PC-9 (cell line): ENCODE data around the gene ITGAE. TPM values are rescaled to one million over a fixed set of nuclear protein-coding genes. Genes with fewer than 3 reads are reported as not detected.

Experiments used
- BruUV-seq: library from RNA; stranded (reverse); fragments of 400-500 nt; replicated peaks from 2 replicates; lab custom pipeline; 2021; lab: Mats Ljungman, UMichigan
- CTCF ChIA-PET: fragments of 300-600 bp; sonication (Branson Sonifier 250); formaldehyde crosslinking; loops from one replicate; lab custom pipeline; 2022; ENCODE audit warnings: antibody characterized with exemption; lab: Charles Lee
- POLR2A ChIA-PET: fragments of 300-600 bp; sonication (Branson Sonifier 250); formaldehyde crosslinking; loops from one replicate; lab custom pipeline; 2022; ENCODE audit warnings: antibody characterized with exemption; ENCODE audit not compliant: unreplicated experiment; lab: Charles Lee
- DNase-seq, 2 experiments: peaks; one replicate each; pipeline versions ENCODE4 v3.0.0 to v3.0.0-alpha.2; 2015 to 2022; ENCODE audit warnings: mixed read lengths in 1 of 2
- H2AFZ ChIP-seq: fragments of 200-600 bp; sonication (generic); 2 replicates; pipeline ENCODE4 v1.8.1; 2017; ENCODE audit warnings: antibody characterized with exemption
- H3F3A ChIP-seq: fragments of 200-600 bp; sonication (generic); 2 replicates; pipeline ENCODE4 v1.8.1; 2017; ENCODE audit warnings: antibody characterized with exemption, mild to moderate bottlenecking, low read depth; ENCODE audit not compliant: insufficient read depth
- H3K27ac ChIP-seq: fragments of 200-600 bp; sonication (generic); 2 replicates; pipeline ENCODE4 v1.6.1; 2016; ENCODE audit warnings: mixed run types
- H3K27me3 ChIP-seq: fragments of 200-600 bp; sonication (generic); 2 replicates; pipeline ENCODE4 v1.6.1; 2016; ENCODE audit warnings: low read depth, mixed run types; ENCODE audit not compliant: insufficient read depth
- H3K36me3 ChIP-seq: fragments of 200-600 bp; sonication (generic); 2 replicates; pipeline ENCODE4 v1.6.1; 2016; ENCODE audit warnings: low read depth, mixed run types
- H3K4me1 ChIP-seq: fragments of 200-600 bp; sonication (generic); replicated peaks from 2 replicates; pipeline ENCODE4 v1.6.1; 2016; ENCODE audit warnings: mixed run types; ENCODE audit not compliant: insufficient read depth
- H3K4me2 ChIP-seq: fragments of 200-600 bp; sonication (generic); 2 replicates; pipeline ENCODE4 v1.6.1; 2017; ENCODE audit warnings: mixed run types
- H3K4me3 ChIP-seq: fragments of 200-600 bp; sonication (generic); 2 replicates; pipeline ENCODE4 v1.6.1; 2016; ENCODE audit warnings: mixed run types
- H3K79me2 ChIP-seq: fragments of 200-600 bp; sonication (generic); 2 replicates; pipeline ENCODE4 v1.6.1; 2017; ENCODE audit warnings: low read depth, mixed run types
- H3K9me2 ChIP-seq: fragments of 200-600 bp; sonication (generic); 2 replicates; pipeline ENCODE4 v1.8.1; 2017; ENCODE audit warnings: mild to moderate bottlenecking; ENCODE audit not compliant: insufficient read depth
- H3K9me3 ChIP-seq: fragments of 200-600 bp; sonication (generic); 2 replicates; pipeline ENCODE4 v1.8.1; 2016; ENCODE audit warnings: low read depth; ENCODE audit not compliant: insufficient read depth
- H4K20me1 ChIP-seq: fragments of 200-600 bp; sonication (generic); 2 replicates; pipeline ENCODE4 v1.8.1; 2017; ENCODE audit not compliant: insufficient read depth
- EZH2 ChIP-seq: fragments of 200-600 bp; sonication (generic); IDR thresholded peaks from 2 replicates; pipeline ENCODE4 v1.8.0; 2017; ENCODE audit warnings: antibody characterized with exemption, low read depth
- intact Hi-C: fragments of 100-400 bp; cut with micrococcal nuclease; formaldehyde crosslinking; loops from one replicate; pipeline ENCODE4 v1.10.0; 2022; ENCODE audit not compliant: unreplicated experiment
- total RNA-seq: library from RNA; stranded (reverse); gene quantifications from 2 replicates; pipeline ENCODE4 v1.2.3, GENCODE V29; 2021
- TF ChIP-seq, protein P1 (sequence below): fragments of 200-600 bp; sonication (generic); conservative IDR thresholded peaks from 2 replicates; pipeline ENCODE4 v1.6.1; 2017; ENCODE audit warnings: mixed run types, antibody characterized with exemption, mild to moderate bottlenecking, moderate library complexity

The ITGAE gene
- total RNA-seq, 1 experiment from 2014 or later = 52.8 TPM

DNA sequence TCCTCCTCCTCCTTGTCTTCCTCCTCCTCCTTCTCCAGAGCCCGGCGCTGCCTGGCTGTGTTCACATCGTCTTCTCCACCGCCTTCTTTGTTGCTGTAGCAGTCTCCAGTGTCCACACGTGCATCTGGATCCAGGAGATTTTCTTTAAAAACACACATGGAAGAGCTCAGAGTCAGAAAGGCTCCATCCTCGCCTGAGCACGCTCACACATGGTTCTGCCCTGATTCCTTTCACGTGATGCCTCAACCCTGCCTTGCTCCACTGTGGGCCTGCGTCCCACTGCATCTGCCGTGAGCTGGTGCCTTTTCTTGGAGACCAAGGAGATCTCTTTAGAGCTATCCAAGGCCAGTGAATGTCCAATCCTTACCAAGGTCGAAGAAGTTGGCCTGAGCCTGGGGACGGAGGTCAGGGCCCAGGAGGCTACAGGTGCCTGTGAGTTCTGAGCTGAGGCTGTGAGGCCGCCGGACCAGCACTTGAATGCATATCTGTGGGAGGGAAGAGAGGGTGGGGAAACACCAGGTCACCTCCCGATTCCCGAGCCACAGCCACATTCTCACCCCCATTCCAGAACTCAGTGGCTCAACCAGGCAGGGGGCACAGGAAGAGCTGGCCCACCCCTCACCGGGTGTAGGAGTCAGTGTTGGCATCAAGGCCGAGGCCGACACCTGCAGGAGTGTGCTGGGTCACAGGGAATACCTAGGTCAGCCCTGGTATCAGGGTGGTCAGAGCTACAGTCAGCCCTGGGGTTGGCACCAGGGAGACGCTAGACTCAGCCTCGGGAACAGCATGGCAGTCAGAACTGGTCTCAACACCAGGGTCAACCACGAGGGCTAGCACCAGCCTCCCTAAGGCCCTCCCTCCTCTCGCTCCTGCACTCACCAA, 39.7 kb downstream of the ITGAE start:
- Histone ChIP-seq H2AFZ (no peak overlapping the region), H3K9me2 (no peaks in the 10 kb centered on the region)

DNA sequence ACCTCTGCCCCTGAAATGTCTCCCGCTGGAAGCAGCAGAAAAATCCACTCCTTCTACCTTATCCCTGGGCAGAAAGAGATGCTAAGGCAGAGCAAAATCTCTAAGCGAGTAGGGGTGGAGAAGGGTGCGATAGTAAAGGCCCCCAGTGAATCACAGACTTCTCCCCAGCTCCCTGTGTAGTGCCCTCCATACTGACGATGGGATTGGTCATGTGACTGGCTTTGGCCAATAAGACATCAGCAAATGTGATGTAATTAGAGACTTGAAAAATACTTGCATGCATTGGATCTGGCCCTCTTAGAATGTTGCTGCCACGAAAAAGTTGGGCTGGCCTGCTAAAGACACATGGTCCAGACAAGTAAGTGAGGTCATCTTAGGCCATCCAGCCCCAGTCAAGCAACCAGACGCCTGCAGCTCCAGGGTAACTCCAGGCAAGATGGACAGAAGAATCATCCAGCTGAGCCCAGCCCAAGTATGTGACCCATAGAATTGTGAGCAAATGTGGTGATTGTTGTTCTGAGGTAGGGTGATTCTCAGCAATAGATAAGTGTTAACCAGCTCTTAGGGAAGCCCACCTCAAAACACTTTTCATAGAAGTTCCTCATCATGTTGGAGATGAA, 41.3 kb downstream of the ITGAE start:
- TF ChIP-seq EZH2 = no peak
- TF ChIP-seq, protein P1, sequence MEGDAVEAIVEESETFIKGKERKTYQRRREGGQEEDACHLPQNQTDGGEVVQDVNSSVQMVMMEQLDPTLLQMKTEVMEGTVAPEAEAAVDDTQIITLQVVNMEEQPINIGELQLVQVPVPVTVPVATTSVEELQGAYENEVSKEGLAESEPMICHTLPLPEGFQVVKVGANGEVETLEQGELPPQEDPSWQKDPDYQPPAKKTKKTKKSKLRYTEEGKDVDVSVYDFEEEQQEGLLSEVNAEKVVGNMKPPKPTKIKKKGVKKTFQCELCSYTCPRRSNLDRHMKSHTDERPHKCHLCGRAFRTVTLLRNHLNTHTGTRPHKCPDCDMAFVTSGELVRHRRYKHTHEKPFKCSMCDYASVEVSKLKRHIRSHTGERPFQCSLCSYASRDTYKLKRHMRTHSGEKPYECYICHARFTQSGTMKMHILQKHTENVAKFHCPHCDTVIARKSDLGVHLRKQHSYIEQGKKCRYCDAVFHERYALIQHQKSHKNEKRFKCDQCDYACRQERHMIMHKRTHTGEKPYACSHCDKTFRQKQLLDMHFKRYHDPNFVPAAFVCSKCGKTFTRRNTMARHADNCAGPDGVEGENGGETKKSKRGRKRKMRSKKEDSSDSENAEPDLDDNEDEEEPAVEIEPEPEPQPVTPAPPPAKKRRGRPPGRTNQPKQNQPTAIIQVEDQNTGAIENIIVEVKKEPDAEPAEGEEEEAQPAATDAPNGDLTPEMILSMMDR = no peak
- BruUV-seq = no TSS peak
- H3K9me3 ChIP-seq = no peaks in the 10 kb centered on the region; the same call in 1 of the 2 replicates
- H3K9me2 ChIP-seq = no peaks in the 10 kb centered on the region
- no peaks in the 10 kb centered on the region for H4K20me1 ChIP-seq
- CTCF ChIA-PET = no interaction called here
- H3K79me2 ChIP-seq = 0 out of 2 replicates have a peak, but pooled peaks cover 4% of the 10 kb centered on the region
- peaks cover 11% of the 10 kb centered on the region for H3K4me1 ChIP-seq
- H3F3A ChIP-seq = 0 out of 2 replicates have a peak, but pooled peaks cover 3% of the 10 kb centered on the region
- no peak overlapping the region for H2AFZ ChIP-seq
- no peak overlapping the region for H3K27ac ChIP-seq
- H3K27me3 ChIP-seq = no peaks in the 10 kb centered on the region
- no peak overlapping the region for H3K4me3 ChIP-seq
- POLR2A ChIA-PET = interaction anchor here (0.7 kb wide), 1 partner anchor 685 kb away, joined by 3 read pairs; no protein-coding TSS in a partner anchor
- H3K4me2 ChIP-seq = no peak overlapping the region
- intact Hi-C loops = no loop called here
- no peak for DNase-seq
- H3K36me3 ChIP-seq = no peaks in the 10 kb centered on the region

More for the DNA sequence above, 39.7 kb downstream of the ITGAE start:
- no peak for DNase-seq
- H3K27me3 ChIP-seq = no peaks in the 10 kb centered on the region
- no peak overlapping the region for H3K4me2 ChIP-seq
- H3K9me3 ChIP-seq = no peaks in the 10 kb centered on the region; the same call in 1 of the 2 replicates
- H3F3A ChIP-seq = no peaks in the 10 kb centered on the region
- H3K4me1 ChIP-seq = no peaks in the 10 kb centered on the region
- ChIA-PET CTCF (no interaction called here), POLR2A (no interaction called here)
- H4K20me1 ChIP-seq = no peaks in the 10 kb centered on the region
- no peaks in the 10 kb centered on the region for H3K36me3 ChIP-seq
- no peak overlapping the region for H3K27ac ChIP-seq
- H3K4me3 ChIP-seq = no peak overlapping the region
- no peaks in the 10 kb centered on the region for H3K79me2 ChIP-seq
- TF ChIP-seq, protein P1 = no peak
- TF ChIP-seq EZH2 = no peak
- no TSS peak for BruUV-seq
- intact Hi-C loops = no loop called here

DNA sequence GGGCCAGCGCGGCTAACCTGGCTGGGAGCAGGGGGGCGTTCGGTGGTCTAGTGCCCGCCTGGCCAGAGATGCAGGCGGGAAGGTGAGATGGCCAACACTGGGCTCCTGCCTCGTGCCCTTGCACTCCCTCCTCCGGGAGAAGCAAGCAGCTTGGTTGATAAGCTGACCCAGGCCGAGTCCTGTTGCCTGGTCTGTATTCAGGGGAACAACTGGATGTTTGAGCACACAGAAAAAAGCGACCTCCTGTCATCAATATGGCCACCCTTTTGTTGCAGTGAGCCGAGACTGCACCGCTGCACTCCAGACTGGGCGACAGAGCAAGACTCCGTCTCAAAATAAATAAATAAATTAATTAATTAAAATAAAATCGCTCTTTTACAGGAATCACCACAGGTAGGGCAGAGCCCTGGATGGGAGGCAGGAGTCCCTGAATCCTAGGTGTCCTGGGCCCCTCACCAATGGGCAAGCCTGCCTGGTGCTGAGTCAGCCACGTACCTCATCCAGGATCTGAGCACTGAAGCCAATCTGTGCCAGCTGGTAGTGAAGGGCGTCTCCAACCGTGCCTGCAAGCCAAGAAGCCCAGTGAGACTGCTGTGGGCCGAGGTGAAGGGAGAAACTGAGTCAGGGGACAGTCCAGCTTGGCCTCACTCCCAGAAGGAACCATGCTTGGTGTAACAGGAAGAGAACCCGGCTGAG, 45.5 kb downstream of the ITGAE start:
- ChIA-PET CTCF (interaction anchor here (0.6 to 1.1 kb wide), 5 partner anchors 18 to 750 kb away, joined by 5 to 18 read pairs (median 10); partner anchors contain the start of genes NCBP3 and P2RX5), POLR2A (interaction anchor here (0.6 to 1.6 kb wide), 4 partner anchors 88 to 380 kb away, joined by 3 to 30 read pairs (median 12); no protein-coding TSS in a partner anchor)
- H3K79me2 ChIP-seq = 0 out of 2 replicates have a peak, but pooled peaks cover 4% of the 10 kb centered on the region
- no peaks in the 10 kb centered on the region for H3K27me3 ChIP-seq
- H3K9me2 ChIP-seq = no peaks in the 10 kb centered on the region
- H3K9me3 ChIP-seq = no peaks in the 10 kb centered on the region; the same call in 1 of the 2 replicates
- H3F3A ChIP-seq = 0 out of 2 replicates have a peak, but pooled peaks cover 3% of the 10 kb centered on the region
- H3K4me1 ChIP-seq = peaks cover 11% of the 10 kb centered on the region
- no peaks in the 10 kb centered on the region for H3K36me3 ChIP-seq
- BruUV-seq = TSS peak; percentile 89
- H3K27ac ChIP-seq = peak overlapping the region; percentile 43
- no peaks in the 10 kb centered on the region for H4K20me1 ChIP-seq
- H3K4me3 ChIP-seq = peak overlapping the region; percentile 94
- intact Hi-C loops = loop anchor here (2.0 kb wide), 1 partner anchor 87 kb away; the partner anchor contains the start of genes EMC6 and TAX1BP3
- TF ChIP-seq EZH2 = no peak
- TF ChIP-seq, protein P1 = no peak
- peak in 1 of 2 experiments; percentile 34 for DNase-seq
- H2AFZ ChIP-seq = peak overlapping the region; percentile 98
- H3K4me2 ChIP-seq = peak overlapping the region; percentile 92
